ENCODE measurements around the gene ARL6IP4.

The ARL6IP4 gene

DNA sequence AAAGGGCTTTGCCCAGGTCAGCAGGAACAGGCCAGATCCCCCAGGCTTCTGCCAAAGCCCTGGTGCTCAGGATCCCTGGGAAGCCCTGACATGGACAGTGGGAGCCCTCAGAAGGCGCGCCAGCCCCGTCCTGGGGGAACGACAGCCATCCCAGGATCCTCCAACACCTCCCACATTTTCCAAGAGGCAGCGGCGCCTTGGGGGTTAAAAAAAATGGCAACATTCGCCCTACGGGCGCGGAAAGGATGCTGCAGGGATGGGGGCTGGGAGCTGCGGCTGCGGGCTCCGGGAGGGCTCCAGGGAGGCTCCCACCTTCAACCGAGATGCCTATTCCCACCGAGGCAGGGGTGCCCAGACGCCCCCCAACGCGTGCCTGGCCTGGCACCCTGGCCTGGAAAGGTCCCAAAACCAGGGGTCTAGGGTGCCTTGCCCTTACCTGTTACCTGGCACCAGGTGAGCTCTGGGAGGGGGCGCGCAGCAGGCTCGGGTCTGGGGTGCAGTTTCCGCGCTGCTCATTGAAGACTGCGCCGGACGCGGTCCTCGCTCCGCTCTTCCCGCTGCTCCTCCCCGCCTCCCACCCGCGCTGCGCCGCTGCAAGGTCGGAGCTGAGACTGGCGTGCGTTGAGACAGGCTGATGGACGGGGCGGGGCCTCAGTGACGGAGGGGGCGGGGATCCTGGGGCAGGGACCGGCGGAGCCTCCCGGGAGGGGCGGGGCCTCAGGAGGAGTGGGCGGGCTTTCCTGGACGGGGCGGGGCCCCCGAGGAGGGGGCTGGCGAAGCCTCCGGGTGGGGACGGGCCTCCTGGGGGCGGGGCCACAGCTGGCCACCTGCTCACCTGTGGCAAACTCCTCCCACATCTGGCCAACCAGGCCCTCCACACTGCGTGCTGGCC is 14.4 kb upstream of the ARL6IP4 start, which contains the start of gene ABCB9:
TSS of gene ABCB9 (minus strand) at position 613 of the 892 bp plus-strand sequence. CDS start 6,228 bp downstream, outside the sequence.
- TF ChIP-seq Cebpa-rat (IDR thresholded peaks at IDR 0.05), result no peak
- Histone ChIP-seq H3K27me3 (no peaks in the 10 kb centered on the region), H3K4me2 (peak within 1 kb of the TSS; percentile 96), H3K9ac (peak within 1 kb of the TSS; percentile 82), H4K20me1 (0 out of 2 replicates have a peak, but pooled peaks cover 31% of the 10 kb centered on the region), H3K4me1 (peaks cover 46% of the 10 kb centered on the region), H3K4me3 (peak within 1 kb of the TSS; percentile 82), H3K27ac (peak within 1 kb of the TSS; percentile 51), H3K36me3 (0 out of 2 replicates have a peak, but pooled peaks cover 5% of the 10 kb centered on the region), H3K9me3 (no peaks in the 10 kb centered on the region)

DNA sequence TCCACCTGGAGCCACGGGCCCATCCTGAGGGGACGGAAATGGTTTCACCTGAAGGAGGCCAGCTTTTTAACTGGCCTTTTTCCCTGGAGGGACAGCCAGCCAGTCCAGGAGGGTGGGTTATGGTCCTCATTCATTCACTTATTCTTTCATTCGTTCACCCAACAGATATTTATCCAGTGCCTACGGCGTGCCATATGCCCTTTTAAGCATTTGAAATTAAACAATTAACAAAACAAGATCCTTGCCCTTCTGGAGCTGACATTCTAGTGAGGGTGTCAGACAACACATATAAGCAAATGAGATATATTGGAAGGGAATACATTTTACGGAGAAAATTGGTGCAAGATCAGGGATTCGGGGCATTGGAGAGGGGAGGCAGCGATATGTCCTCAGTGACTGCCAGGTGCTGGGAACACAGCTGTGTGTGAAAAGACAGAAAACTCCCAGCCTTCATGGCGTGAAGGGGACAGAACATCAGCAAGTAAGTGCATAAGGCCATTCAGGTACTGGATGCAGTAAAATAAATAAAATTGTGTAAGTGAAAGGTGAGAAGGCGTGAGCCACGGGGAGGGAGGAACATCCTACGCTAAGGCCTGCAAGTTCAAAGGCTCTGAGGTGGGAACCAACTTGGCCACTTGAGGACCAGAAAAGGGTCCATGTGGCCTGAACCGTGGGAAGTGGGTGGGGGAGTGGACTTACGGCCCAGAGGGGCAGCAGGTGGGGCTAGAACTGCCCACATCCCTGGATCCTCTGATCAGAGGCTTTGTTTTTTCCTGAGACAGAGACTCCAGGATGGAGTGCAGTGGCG is 13.5 kb upstream of the ARL6IP4 start:
- Histone ChIP-seq H3K4me3 (no peak overlapping the region), H3K9ac (no peak overlapping the region), H3K27ac (no peak overlapping the region), H3K4me2 (peak overlapping the region; percentile 37; the same call in 1 of the 2 replicates), H3K4me1 (peaks cover 38% of the 10 kb centered on the region), H4K20me1 (0 out of 2 replicates have a peak, but pooled peaks cover 30% of the 10 kb centered on the region), H3K27me3 (no peaks in the 10 kb centered on the region), H3K9me3 (no peaks in the 10 kb centered on the region), H3K36me3 (0 out of 2 replicates have a peak, but pooled peaks cover 5% of the 10 kb centered on the region)
- TF ChIP-seq Cebpa-rat (IDR thresholded peaks at IDR 0.05), result no peak

DNA sequence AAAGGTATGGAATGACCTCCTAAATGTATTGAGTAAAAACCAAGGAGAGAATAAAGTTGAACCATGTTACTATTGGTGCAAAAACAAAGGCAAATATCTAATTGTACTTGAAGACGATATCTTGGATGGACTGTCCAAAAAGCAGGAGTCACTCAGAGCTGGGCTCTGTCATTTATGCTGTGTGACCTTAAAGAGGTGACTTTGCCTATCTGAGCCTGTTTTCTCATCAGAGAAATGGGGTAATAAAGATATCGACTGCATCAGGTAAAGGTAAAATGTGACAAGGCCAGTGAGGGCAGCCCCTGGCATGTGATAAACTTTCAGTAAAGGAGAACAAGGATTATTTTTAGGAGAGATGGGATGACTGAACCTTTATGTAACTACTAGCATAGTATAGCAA is 12.4 kb upstream of the ARL6IP4 start:
- Histone ChIP-seq H3K27ac (no peak overlapping the region), H4K20me1 (0 out of 2 replicates have a peak, but pooled peaks cover 22% of the 10 kb centered on the region), H3K4me3 (no peak overlapping the region), H3K4me2 (no peak overlapping the region), H3K9me3 (no peaks in the 10 kb centered on the region), H3K4me1 (peaks cover 30% of the 10 kb centered on the region), H3K27me3 (no peaks in the 10 kb centered on the region), H3K9ac (no peak overlapping the region), H3K36me3 (0 out of 2 replicates have a peak, but pooled peaks cover 5% of the 10 kb centered on the region)
- no peak for TF ChIP-seq Cebpa-rat (IDR thresholded peaks at IDR 0.05)

DNA sequence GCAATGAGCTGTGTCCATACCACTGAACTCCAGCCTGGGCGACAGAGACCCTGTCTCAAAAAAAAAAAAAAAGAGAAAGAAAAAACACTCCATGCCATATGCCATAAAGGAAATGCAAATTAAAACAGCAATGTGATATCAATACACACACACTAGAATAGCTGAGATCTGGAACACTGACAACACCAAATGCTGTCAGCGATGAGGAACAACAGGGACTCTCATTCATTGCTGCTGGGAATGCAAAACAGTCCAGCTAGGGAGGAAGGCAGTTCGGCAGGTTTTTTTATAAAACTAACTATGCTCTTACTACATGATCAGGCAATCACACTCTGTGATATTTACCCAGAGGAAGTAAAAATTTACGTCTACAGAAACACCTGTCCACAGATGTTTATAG is 10.8 kb upstream of the ARL6IP4 start:
- Histone ChIP-seq H3K4me3 (no peak overlapping the region), H3K9ac (no peak overlapping the region), H3K4me2 (no peak overlapping the region), H3K36me3 (0 out of 2 replicates have a peak, but pooled peaks cover 1% of the 10 kb centered on the region), H3K4me1 (peaks cover 27% of the 10 kb centered on the region), H3K27me3 (no peaks in the 10 kb centered on the region), H4K20me1 (0 out of 2 replicates have a peak, but pooled peaks cover 13% of the 10 kb centered on the region), H3K9me3 (no peaks in the 10 kb centered on the region), H3K27ac (no peak overlapping the region)
- no peak for TF ChIP-seq Cebpa-rat (IDR thresholded peaks at IDR 0.05)

DNA sequence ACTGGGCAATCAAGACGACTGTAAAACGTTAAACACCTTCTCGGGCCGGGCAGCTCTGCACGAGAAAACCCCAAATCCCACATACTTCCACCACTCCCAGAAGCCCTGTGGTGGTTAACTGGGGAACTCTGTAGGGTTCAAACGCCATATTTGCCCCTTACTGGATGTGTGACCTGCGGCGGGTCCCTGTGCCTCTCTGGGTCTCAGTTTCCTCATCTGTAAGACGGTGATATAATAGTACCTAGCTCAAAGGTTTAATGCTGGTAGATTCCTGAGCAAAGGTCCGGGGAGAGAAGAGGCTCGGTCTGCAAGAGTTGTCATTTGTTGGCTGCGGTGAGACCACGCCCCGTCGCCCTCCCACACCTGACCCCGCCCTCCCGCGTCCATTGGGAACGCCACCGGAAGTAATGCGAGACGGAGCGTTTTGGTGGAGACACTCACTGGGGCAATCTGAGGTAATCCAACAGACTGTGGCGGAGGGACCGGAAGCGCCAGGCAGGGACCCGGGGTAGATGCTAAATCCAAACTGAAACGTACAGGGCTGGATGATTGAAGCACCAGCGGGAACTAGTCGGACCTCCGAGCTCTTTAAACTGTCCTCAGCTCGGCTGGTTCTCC is 6.1 kb upstream of the ARL6IP4 start:
- peaks cover 23% of the 10 kb centered on the region for H3K36me3 ChIP-seq
- H3K4me1 ChIP-seq, result peaks cover 45% of the 10 kb centered on the region
- H3K27me3 ChIP-seq, result no peaks in the 10 kb centered on the region
- H3K4me2 ChIP-seq, result peak overlapping the region; percentile 97
- H3K27ac ChIP-seq, result peak overlapping the region; percentile 99
- H3K4me3 ChIP-seq, result peak overlapping the region; percentile 88
- no peaks in the 10 kb centered on the region for H3K9me3 ChIP-seq
- TF ChIP-seq Cebpa-rat (IDR thresholded peaks at IDR 0.05), result no peak
- H4K20me1 ChIP-seq, result no peaks in the 10 kb centered on the region
- H3K9ac ChIP-seq, result peak overlapping the region; percentile 97

DNA sequence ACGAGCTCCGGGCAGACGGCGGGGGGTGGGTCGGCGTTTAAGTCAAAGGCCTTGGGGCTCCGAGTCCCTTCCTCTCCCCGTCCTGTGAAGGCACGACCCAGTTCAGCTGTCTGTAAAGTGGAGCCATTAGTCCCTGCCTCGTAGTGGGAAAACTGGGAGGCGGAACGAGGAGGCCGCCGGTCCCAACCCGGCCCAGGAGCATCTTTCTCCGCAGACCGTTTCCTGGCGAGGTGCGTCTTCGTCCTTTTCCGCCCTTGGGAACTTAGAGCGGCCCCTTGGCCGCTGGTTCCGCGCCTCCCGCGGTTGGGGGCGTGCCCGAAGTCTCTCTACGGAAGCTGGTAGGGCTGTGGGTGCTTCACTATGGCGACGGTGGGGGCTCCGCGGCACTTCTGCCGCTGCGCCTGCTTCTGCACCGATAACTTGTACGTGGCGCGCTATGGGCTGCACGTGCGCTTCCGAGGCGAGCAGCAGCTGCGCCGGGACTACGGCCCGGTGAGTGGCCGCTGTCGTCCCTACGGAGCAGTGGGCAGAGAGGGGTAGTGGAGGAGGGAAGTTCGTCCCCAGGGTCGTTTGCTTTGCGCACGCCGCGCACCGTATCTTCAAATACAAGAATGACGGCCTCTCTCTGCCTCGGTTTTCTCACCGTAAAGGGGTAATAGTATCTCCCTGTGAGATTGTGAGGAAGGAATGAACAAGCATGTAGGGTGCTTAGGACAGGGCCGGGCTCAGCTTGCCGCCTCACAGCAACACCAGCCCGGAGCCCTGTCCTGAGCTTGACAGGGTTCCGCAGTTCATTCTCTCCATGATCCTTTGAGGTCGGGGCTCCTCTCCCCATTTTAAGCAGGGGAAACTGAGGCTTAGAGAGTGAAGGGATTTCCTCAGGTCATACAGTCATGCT is 5.3 kb upstream of the ARL6IP4 start, which contains the start of gene OGFOD2:
TSS of gene OGFOD2 (plus strand) at position 353 of the 898 bp plus-strand sequence. CDS start at position 361, 8 bp downstream.
- TF ChIP-seq Cebpa-rat (IDR thresholded peaks at IDR 0.05), result no peak
- H3K4me3 ChIP-seq, result peak within 1 kb of the TSS; percentile 88
- no peaks in the 10 kb centered on the region for H3K9me3 ChIP-seq
- H4K20me1 ChIP-seq, result no peaks in the 10 kb centered on the region
- peaks cover 23% of the 10 kb centered on the region for H3K36me3 ChIP-seq
- H3K27ac ChIP-seq, result peak within 1 kb of the TSS; percentile 99
- peak within 1 kb of the TSS; percentile 97 for H3K9ac ChIP-seq
- peaks cover 52% of the 10 kb centered on the region for H3K4me1 ChIP-seq
- H3K4me2 ChIP-seq, result peak within 1 kb of the TSS; percentile 97
- no peaks in the 10 kb centered on the region for H3K27me3 ChIP-seq

DNA sequence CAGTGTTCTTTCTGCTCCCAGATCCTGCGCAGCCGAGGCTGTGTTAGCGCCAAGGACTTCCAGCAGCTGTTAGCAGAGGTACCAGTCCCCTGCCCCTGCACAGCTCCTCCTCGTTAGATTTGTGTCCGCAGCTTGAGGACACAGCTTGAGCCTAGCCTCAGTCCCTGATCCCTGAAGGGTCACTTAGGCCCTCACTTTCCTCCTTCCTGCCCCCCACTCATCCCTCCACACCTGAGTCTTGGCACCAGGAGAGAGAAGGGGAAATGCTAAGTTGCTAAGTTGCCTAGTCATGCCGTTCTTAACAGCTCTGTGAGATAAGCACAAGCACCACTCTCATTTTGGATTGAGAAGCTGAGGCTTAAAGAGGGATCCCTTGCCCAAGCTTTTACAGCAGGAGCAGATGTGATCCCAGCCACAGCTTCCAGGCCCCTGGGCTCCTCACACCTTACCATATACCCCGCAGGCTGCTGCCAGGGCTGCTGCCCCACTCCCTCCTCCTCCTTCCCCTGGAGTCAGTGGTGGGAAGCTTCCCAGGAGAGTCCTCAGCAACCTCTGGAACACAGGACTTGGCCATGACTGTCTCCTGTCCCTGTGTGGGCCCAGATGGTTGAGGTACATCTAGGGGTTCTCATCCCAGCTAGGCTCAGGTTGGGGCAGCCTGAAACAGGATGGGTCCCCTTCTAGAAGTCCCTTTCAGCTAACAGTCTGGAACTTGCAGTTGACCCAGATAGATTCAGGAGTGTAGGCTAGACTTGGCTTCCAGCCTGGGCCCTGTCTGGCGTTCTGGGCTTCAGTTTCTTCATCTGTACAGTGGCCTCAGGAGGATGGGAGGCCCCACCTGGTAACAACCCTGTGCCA is 4.5 kb upstream of the ARL6IP4 start:
- no peaks in the 10 kb centered on the region for H3K9me3 ChIP-seq
- H3K4me2 ChIP-seq, result peak overlapping the region; percentile 97
- H3K4me3 ChIP-seq, result peak overlapping the region; percentile 88
- peaks cover 23% of the 10 kb centered on the region for H3K36me3 ChIP-seq
- H3K9ac ChIP-seq, result peak overlapping the region; percentile 97
- H3K4me1 ChIP-seq, result peaks cover 52% of the 10 kb centered on the region
- H3K27ac ChIP-seq, result peak overlapping the region; percentile 99
- peaks cover 3% of the 10 kb centered on the region for H4K20me1 ChIP-seq
- no peak for TF ChIP-seq Cebpa-rat (IDR thresholded peaks at IDR 0.05)
- no peaks in the 10 kb centered on the region for H3K27me3 ChIP-seq

DNA sequence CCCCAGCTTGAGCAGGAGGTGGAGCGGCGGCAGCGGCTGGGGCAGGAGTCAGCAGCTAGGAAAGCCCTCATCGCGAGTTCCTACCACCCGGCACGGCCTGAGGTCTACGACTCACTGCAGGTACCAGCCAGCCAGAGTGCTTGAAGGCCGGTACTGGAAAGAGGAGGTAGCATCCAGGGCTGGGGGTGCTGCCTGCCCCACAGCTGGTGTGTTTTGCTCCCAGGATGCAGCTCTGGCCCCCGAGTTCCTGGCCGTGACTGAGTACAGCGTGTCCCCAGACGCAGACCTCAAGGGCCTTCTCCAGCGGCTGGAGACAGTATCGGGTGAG is 3.9 kb upstream of the ARL6IP4 start:
- Histone ChIP-seq H3K9me3 (no peaks in the 10 kb centered on the region), H3K9ac (peak overlapping the region; percentile 97), H3K4me2 (peak overlapping the region; percentile 97), H3K4me3 (peak overlapping the region; percentile 88; the same call in 1 of the 2 replicates), H3K27ac (peak overlapping the region; percentile 99), H4K20me1 (peaks cover 9% of the 10 kb centered on the region), H3K4me1 (peaks cover 56% of the 10 kb centered on the region), H3K27me3 (no peaks in the 10 kb centered on the region), H3K36me3 (peaks cover 25% of the 10 kb centered on the region)
- TF ChIP-seq Cebpa-rat (IDR thresholded peaks at IDR 0.05), result no peak

Measured in BLaER1 (cell line).